Keratinocyte (primary cell): ENCODE measurements around the gene RPL31.

Source experiments
- EZH2 ChIP-seq: IDR thresholded peaks from one replicate; pipeline ENCODE4 v1.6.1; 2012; ENCODE audit warnings: inconsistent platforms, mild to moderate bottlenecking, low read length, moderate library complexity
- TF ChIP-seq, protein P1 (sequence below), 3 experiments: IDR thresholded peaks in 1 of 3; conservative IDR thresholded peaks in 1 of 3; optimal IDR thresholded peaks in 1 of 3; 2 replicates in 2 of 3; 3 replicates in 1 of 3; pipeline versions ENCODE3 to v1.5.1; 2011; ENCODE audit warnings: low read length in 3 of 3, mild to moderate bottlenecking in 3 of 3, moderate library complexity in 2 of 3, control low read depth in 1 of 3, inconsistent platforms in 1 of 3; ENCODE audit not compliant: insufficient read depth in 2 of 3; ENCODE audit errors: extremely low read depth in 1 of 3

DNA sequence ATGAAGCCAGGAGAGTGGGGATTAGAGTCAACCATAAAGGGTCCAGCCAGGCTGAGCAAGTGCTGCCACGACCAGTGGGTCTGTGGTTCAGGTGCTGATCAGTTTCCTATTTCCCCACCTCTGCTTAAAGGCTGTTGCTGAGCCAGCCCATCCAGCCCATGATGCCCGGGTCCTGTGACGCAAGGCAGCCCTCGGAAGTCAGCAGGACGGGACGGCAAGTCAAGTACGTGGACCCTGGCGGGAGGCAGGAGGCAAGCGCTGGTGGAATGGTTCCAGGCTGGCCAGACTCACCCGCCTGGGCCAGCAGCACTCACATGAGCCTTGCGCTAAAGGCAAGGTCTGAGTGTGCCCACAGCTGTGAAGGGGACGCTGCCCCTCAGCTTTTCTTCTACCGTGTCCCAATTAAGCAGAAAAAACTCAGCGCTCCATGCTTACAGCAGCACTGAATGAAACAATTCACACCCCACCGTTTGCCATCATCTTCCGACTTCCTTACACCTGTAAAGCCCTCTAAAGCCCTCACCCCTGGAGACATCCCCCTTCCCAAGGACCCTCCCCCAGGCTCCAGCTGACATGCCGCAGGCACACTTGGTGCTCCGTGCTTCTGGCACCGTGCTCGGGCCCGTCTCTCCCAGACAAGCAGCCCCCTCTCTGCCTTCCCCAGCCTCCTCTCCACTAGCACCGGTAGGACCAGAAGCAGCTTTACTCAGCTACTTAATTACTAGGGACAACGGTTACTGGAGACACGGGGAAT lies 11.3 kb upstream of the RPL31 start:
- TF ChIP-seq, protein P1, sequence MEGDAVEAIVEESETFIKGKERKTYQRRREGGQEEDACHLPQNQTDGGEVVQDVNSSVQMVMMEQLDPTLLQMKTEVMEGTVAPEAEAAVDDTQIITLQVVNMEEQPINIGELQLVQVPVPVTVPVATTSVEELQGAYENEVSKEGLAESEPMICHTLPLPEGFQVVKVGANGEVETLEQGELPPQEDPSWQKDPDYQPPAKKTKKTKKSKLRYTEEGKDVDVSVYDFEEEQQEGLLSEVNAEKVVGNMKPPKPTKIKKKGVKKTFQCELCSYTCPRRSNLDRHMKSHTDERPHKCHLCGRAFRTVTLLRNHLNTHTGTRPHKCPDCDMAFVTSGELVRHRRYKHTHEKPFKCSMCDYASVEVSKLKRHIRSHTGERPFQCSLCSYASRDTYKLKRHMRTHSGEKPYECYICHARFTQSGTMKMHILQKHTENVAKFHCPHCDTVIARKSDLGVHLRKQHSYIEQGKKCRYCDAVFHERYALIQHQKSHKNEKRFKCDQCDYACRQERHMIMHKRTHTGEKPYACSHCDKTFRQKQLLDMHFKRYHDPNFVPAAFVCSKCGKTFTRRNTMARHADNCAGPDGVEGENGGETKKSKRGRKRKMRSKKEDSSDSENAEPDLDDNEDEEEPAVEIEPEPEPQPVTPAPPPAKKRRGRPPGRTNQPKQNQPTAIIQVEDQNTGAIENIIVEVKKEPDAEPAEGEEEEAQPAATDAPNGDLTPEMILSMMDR (optimal IDR thresholded peaks at IDR 0.05 in 1 of 3, IDR thresholded peaks at IDR 0.05 in 1 of 3, conservative IDR thresholded peaks at IDR 0.05 in 1 of 3; ENCODE audit: extremely low read depth in 1 of 3, insufficient read depth in 2 of 3, low read length in 3 of 3), result no peak
- TF ChIP-seq EZH2, result no peak
